Neural cell (in vitro differentiated cells): Measurements from ENCODE around the gene OR11H7.

Experiments
- CTCF ChIP-seq: fragments of 450-650 bp; IDR thresholded peaks from 2 replicates; pipeline ENCODE4 v1.5.1; 2014; ENCODE audit warnings: antibody characterized with exemption, mild to moderate bottlenecking, moderate library complexity; ENCODE audit not compliant: poor library complexity, severe bottlenecking
- EP300 ChIP-seq: fragments of 450-650 bp; conservative IDR thresholded peaks from 2 replicates; pipeline ENCODE4 v1.6.1; 2014; ENCODE audit warnings: antibody characterized with exemption, mild to moderate bottlenecking, moderate library complexity; ENCODE audit not compliant: poor library complexity, severe bottlenecking
- EZH2 ChIP-seq: fragments of 200-600, 300-800 bp; shearing (Covaris generic), sonication (generic); IDR thresholded peaks from 2 replicates; pipeline ENCODE4 v1.6.1; 2014; ENCODE audit warnings: antibody characterized with exemption, low read length, borderline replicate concordance, mild to moderate bottlenecking; ENCODE audit not compliant: insufficient read depth, poor library complexity, severe bottlenecking
- MXI1 ChIP-seq: fragments of 450-650 bp; conservative IDR thresholded peaks from 2 replicates; pipeline ENCODE4 v1.6.1; 2014; ENCODE audit warnings: antibody characterized with exemption, mild to moderate bottlenecking; ENCODE audit not compliant: poor library complexity, severe bottlenecking
- POLR2AphosphoS5 ChIP-seq: IDR thresholded peaks from 2 replicates; pipeline ENCODE4 v1.6.1; 2012
- RAD21 ChIP-seq: fragments of 450-650 bp; conservative IDR thresholded peaks from 2 replicates; pipeline ENCODE4 v1.6.1; 2014; ENCODE audit warnings: antibody characterized with exemption, mild to moderate bottlenecking, moderate library complexity
- SMC3 ChIP-seq: fragments of 450-650 bp; conservative IDR thresholded peaks from 2 replicates; pipeline ENCODE4 v1.6.1; 2014; ENCODE audit warnings: antibody characterized with exemption, mild to moderate bottlenecking, moderate library complexity; ENCODE audit not compliant: poor library complexity
- TAF1 ChIP-seq: IDR thresholded peaks from 2 replicates; pipeline ENCODE4 v1.6.1; 2012; ENCODE audit warnings: low read depth
- TF ChIP-seq, protein P1 (sequence below): IDR thresholded peaks from 2 replicates; pipeline ENCODE4 v1.6.1; 2012; ENCODE audit warnings: borderline replicate concordance

- no peak for TF ChIP-seq EZH2
- no peak for TF ChIP-seq EP300
- TF ChIP-seq, protein P1, sequence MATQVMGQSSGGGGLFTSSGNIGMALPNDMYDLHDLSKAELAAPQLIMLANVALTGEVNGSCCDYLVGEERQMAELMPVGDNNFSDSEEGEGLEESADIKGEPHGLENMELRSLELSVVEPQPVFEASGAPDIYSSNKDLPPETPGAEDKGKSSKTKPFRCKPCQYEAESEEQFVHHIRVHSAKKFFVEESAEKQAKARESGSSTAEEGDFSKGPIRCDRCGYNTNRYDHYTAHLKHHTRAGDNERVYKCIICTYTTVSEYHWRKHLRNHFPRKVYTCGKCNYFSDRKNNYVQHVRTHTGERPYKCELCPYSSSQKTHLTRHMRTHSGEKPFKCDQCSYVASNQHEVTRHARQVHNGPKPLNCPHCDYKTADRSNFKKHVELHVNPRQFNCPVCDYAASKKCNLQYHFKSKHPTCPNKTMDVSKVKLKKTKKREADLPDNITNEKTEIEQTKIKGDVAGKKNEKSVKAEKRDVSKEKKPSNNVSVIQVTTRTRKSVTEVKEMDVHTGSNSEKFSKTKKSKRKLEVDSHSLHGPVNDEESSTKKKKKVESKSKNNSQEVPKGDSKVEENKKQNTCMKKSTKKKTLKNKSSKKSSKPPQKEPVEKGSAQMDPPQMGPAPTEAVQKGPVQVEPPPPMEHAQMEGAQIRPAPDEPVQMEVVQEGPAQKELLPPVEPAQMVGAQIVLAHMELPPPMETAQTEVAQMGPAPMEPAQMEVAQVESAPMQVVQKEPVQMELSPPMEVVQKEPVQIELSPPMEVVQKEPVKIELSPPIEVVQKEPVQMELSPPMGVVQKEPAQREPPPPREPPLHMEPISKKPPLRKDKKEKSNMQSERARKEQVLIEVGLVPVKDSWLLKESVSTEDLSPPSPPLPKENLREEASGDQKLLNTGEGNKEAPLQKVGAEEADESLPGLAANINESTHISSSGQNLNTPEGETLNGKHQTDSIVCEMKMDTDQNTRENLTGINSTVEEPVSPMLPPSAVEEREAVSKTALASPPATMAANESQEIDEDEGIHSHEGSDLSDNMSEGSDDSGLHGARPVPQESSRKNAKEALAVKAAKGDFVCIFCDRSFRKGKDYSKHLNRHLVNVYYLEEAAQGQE, result no peak
- TF ChIP-seq POLR2AphosphoS5, result no peak
- TF ChIP-seq CTCF, result no peak
- TF ChIP-seq TAF1, result no peak
- TF ChIP-seq MXI1, result no peak
- TF ChIP-seq SMC3, result no peak
- TF ChIP-seq RAD21, result no peak
Measured at GRCh38 chr14:20219033-20219432, 9.7 kb upstream of the OR11H7 start.
